ENCODE measurements around the gene SPATA2.

DNA sequence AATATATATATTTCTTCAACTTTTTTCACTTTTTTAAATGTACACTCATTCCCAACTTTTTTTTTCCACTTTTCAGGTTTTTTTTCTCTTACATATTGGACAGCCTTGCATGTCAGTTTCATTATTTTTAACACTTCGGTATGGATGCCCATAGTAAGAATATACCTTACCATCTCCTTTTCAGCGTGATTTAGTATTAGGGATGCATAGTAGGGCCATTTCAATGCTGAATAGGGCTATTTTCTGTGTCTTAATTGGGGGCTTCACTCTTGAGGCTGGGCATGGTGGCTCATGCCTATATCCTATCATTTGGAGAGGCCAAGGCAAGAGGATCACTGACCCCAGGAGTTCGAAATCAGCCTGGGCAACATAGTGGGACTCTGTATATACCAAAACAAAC, 27.6 kb upstream of the SPATA2 start:
- TF ChIP-seq POLR2A (IDR thresholded peaks at IDR 0.05; ENCODE audit: low read length) (no peak), GATA1 (IDR thresholded peaks at IDR 0.05; ENCODE audit: low read depth, low read length) (no peak)
